Hematopoietic multipotent progenitor cell treated with erythropoietin and hydrocortisone succinate and interleukin-3 and kit ligand, for 8 days (in vitro differentiated cells): ENCODE measurements around the gene ACTG2.
A peak's percentile ranks its signal among the peaks of the same experiment; 100 is the strongest.
"Not testable (repeated sequence)": the region's sequence is repeated elsewhere in the genome, so short reads cannot be mapped to it uniquely, and the experiment has no call there.

Experiments
- DNase-seq: peaks from one replicate; pipeline ENCODE4 v3.0.0-alpha.2; 2015

ACTG2 gene

GRCh38 chr2:73892631-73893329 is at the start of gene ACTG2:
ACTG2 (plus strand) TSS chr2:73893008; CDS start chr2:73901312, 8,304 bp downstream.
- DNase-seq = no peak

GRCh38 chr2:73844087-73844486 is 48.7 kb upstream of the ACTG2 start:
- no peak for DNase-seq

DNA sequence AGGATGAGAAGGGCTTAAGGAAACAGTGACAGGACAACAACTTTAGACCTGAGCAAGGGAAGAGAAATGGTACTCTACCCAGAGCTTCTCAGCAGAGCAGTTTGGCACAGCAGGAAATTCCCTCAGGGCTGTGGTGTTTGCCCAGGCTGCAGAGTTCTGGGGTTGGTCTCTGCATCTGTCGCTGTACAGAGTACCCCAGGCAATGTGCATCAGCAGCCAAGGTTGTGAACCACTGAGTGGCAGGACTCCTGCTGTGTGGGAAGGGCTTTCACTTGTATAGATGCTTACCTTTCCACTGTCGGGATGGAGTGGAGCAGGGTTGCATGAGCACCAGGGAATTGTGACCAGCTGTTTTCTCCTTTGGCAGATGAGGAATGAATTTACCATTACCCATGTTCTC is 42.8 kb upstream of the ACTG2 start:
- DNase-seq = no peak

- peak; percentile 50 for DNase-seq
Observed at GRCh38 chr2:73851274-73851673, 41.5 kb upstream of the ACTG2 start.

DNA sequence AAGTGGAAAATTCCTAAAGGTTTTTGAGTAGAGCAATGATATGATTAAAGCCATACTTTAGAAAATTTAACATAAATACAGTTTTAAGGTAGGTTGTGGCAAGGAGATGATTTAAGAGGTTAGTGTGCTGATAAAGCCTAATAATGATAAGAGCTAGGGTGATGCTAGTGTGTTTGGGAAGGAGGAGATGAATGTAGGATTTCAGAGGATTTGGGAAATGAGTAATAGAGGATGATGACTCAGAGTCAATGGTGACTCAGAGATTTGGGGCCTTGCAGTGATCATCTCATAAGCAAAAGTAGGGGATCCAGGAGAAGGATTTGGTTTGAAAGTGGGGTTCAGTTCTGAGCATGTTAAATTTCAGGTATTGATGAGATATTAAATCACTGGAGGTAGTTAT is 40.8 kb upstream of the ACTG2 start:
- DNase-seq = no peak

DNA sequence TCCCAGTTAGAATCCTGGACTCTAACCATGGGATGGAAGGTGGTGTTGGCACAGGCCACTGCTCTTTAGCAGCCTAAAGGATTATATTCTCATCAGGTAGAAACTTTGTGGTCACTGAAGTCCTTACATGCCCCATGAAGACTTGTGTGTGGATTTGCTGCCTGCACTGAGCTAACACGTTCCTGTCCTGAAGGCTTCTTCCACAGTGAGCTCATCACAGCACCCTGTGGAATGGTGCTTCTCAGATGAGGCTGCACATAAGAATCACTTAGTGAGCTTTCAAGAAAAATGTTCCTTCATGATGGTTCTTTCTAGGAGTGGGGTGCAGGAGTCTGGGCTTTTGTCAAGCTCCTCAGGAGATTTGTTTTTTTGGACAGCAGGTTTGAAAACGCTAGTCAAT is 37.3 kb upstream of the ACTG2 start:
- no peak for DNase-seq

DNA sequence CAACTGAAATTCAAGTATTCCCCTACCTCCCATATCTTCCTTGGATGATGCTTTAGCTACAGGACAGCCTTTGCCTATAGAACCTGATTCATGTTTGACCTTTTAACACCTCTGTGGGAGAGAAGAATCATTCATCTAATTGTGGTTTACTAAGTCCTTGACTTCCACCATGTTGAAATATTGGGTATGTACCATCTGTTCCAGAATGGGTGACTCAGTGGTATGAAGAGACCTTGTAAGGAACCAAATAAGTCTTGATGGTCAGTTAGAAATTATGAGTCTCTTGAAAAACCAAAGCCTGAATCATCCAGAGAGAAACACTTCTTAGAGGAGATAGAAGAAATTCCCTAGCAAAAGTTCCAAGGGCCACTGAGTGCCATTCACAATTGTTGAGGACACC is 36.6 kb upstream of the ACTG2 start:
- DNase-seq = no peak

- no peak for DNase-seq
Observed at GRCh38 chr2:73859721-73860586, 32.9 kb upstream of the ACTG2 start.

GRCh38 chr2:73862987-73863386 is 29.8 kb upstream of the ACTG2 start:
- DNase-seq = no peak

DNA sequence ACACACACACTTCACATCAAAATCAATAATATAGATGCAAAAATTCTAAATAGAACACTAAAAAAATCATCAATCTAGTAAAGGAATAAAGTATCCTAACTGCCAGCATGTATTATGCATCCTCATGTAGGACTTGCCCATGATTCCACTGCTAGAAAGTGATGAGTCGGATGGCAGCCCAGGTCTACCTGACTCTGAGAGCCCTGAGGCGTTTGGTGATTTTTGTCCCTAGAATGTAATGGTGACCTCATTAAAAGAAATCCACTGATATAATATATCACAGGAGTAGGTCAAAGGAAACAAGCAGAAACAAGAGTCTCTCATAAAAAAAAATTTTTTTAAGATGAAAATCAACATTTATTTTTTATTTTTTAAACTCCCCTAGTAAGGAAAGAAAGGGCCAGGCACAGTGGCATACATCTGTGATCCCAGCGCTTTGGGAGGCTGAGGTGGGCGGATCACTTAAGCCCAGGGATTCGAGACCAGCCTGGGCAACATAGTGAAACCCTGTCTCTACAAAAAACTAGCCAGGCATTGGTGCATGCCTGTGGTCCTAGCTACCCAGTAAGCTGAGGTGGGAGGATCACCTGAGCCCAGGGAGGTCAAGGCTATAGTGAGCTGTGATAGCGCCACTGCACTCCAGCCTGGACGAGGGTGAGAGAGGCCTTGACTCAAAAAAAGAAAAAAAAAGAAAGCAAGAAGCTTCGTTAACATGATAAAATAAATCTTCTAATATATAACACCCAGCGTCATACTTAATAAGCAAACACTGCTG is 24.4 kb upstream of the ACTG2 start:
- DNase-seq = no peak

DNA sequence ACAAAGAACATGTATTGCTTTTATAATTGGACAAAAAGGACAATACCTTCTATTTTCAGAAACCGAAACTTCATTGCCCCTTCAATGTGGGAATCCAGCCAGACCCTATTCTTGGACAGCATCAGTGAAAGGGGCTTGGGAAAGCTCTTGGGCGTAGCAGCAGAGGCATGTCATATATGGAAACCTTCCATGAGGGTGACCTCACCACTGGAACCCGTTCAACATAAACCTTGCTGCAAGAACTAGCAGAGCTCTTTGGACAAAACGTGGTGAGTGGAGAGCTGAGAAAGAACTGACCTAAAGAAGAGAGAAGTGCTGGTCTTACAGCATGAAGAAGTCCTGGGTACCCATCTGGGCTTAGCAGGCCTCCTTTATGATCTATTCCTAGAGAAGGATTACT is 22.7 kb upstream of the ACTG2 start:
- DNase-seq = no peak

DNA sequence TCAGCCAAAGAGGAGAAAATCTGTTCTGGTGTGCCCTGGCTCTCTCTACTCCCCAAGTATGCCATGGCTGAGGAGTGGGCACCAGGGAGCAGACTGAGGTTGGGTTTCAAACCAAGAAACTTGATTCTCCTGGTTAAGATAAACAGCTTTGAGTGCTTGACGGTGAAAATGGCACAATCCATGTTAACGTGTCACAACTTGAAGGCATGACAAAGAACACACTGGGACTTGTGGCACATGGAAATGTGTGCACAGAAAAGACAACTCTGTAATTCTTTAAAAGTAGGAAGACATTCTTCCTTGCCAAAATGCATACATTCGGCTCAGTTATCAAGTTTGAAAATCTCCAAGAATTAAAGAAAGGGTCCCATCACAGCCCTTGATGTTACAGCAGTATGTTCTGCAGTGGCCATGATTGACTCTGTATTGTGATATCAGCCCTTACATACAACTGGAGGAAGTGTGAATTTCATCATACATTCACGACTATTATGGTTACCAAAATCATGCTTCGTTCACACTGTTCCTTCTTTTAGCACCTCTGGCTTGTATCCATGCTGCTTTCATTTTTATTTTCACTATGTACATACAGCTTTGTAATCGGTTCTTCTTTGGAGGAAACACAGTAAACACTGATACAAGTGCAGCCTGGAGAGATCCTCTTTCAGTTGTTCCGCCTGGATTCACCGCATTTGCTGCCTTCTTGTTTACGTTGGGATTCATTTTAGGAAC is 15.6 kb upstream of the ACTG2 start:
- DNase-seq = no peak

- not testable (repeated sequence) for DNase-seq
Observed at GRCh38 chr2:73877984-73878383, 14.8 kb upstream of the ACTG2 start.

DNA sequence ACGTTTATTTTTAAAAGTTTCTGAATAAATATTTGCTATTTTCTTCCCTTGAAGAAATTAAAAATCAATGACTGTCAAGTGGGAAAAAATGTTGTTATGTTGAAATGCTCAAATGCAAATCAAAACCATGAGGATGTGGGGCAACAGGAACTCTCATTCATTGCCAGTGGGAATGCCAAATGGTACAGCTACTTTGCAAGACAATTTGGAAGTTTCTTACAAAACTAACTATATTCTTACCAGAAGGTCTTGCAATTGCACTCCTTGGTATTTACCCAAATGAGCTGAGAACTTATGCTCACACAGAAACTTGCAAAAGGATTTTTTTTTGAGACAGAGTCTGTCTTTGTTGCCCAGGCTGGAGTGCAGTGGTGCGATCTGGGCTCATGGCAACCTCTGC is 7.4 kb upstream of the ACTG2 start:
- DNase-seq = no peak

DNA sequence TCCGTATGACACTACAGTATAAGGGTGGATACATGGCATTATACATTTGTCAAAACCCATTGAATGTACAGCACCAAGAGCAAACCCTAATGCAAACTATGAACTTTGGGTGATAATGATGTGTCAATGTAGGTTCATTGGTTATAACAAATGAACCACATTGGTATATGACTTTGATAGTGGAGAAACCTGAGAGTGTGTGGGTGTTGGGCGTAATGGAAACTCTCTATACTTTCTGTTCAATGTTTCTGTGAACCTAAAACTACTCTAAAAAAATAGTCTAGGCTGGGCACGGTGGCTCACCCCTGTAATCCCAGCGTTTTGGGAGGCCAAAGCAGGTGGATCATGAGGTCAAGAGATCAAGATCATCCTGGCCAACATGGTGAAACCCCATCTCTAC is 6.5 kb upstream of the ACTG2 start:
- no peak for DNase-seq

DNA sequence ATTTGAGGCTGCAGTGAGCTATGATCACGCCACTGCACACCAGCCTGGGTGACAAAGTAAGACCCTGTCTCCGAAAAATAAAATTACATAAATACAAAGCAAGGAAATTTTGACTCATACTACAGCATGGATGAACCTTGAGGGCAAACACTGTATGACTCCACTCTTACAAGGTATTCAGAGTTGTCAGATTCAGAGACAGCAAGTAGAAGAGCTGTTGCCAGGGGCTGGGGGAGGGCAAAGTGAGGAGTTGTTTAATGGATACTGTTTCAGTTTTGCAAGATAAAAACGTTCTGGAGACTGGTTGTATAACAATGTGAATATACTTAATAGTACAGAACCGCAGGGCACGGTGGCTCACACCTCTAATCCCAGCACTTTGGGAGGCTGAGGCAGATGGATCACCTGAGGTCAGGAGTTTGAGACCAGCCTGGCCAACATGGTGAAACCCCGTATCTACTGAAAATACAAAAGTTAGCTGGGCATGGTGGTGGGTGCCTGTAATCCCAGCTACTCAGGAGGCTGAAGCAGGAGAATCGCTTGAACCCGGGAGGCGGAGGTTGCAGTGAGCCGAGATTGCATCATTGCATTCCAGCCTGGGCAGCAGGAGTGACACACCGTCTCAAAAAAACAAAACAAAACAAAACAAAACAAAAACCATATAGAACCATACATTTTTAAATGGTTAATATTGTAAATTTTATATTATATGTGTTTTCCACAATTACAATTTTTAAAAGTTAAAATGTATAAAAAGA is 5.0 kb upstream of the ACTG2 start:
- not testable (repeated sequence) for DNase-seq

GRCh38 chr2:73888388-73888787 is 4.4 kb upstream of the ACTG2 start:
- DNase-seq = no peak

- no peak for DNase-seq
Observed at GRCh38 chr2:73889206-73889605, 3.6 kb upstream of the ACTG2 start.

- no peak for DNase-seq
Observed at GRCh38 chr2:73890301-73891092, 2.3 kb upstream of the ACTG2 start.

DNA sequence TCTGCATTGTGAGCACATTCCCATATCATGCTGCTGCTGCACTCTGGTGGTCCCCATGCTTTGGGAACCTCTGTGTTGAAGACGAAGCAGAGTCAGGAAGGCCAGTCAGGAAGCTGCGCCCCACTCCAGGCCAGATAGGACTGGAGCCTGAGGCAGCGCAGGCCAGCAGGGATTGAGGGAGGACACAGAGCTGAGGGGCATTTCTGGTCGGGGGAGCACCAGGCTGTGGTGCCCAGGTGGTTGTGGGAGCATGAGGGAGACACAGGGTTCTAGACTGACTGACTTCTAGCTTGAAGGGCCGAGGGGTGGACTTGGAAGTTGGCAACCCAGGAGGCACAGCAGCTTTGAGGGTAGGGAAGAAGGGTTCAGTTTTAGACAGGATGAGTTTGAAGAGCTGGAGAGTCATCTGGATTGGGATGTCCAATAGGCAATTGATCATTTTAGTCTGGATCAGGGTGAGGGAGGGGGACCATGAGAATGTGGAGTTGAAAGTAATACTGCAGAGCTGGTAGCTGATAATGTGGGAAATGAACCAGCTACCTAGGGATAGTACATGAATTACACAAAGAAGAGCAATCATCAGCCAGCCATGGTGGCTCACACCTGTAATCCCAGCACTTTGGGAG is 1.4 kb upstream of the ACTG2 start:
- DNase-seq = no peak
